Vagina (tissue), 2 donors: ENCODE data around the gene SLC2A11. TPM values are rescaled to one million over a fixed set of nuclear protein-coding genes. Genes with fewer than 3 reads are reported as not detected.
A peak's percentile ranks its signal among the peaks of the same experiment; 100 is the strongest.

Experiments used
- DNase-seq, 2 donors: peaks; one replicate each; pipeline ENCODE4 v3.0.0-alpha.2; 2017; ENCODE audit errors: extremely low spot score in 2 of 2
- H3K27ac ChIP-seq: fragments of 200-600 bp; sonication (generic); one replicate; pipeline ENCODE4 v1.5.1; 2019
- H3K27me3 ChIP-seq: fragments of 200-600 bp; sonication (generic); one replicate; pipeline ENCODE4 v1.5.1; 2019
- H3K36me3 ChIP-seq, 2 donors: fragments of 200-600 bp; sonication (generic); one replicate each; pipeline ENCODE4 v1.5.1; 2017 to 2019
- H3K4me1 ChIP-seq: fragments of 200-600 bp; sonication (generic); one replicate; pipeline ENCODE4 v1.5.1; 2019
- H3K4me3 ChIP-seq, 2 donors: fragments of 200-600 bp; sonication (generic); 1 replicate in 1 of 2; 2 replicates in 1 of 2; pipeline ENCODE4 v1.5.1; 2016 to 2019
- H3K9me3 ChIP-seq: fragments of 200-600 bp; sonication (generic); one replicate; pipeline ENCODE4 v1.5.1; 2019
- POLR2A ChIP-seq, 2 donors: fragments of 450-650 bp; IDR thresholded peaks; one replicate each; pipeline ENCODE4 v1.6.1; 2017; ENCODE audit warnings: antibody characterized with exemption in 2 of 2, mild to moderate bottlenecking in 2 of 2, moderate library complexity in 2 of 2
- POLR2AphosphoS5 ChIP-seq, 2 donors: sonication (generic); formaldehyde crosslinking; IDR thresholded peaks; one replicate each; pipeline ENCODE4 v1.9.0; 2017; ENCODE audit warnings: antibody characterized with exemption in 2 of 2, mild to moderate bottlenecking in 2 of 2, low read depth in 1 of 2; ENCODE audit not compliant: insufficient read depth in 1 of 2
- intact Hi-C: fragments of 100-400 bp; cut with DNase I; formaldehyde crosslinking; loops from one replicate; pipeline ENCODE4 v1.15.1; 2023
- total RNA-seq: library from RNA; depleted of rRNA; stranded (reverse); fragments of >200 nt; gene quantifications from one replicate; pipeline ENCODE4 v1.2.3, GENCODE V29; 2016
- TF ChIP-seq, protein P1 (sequence below), 3 experiments: fragments of 450-650 bp in 2 of 3; fragments of 200-600 bp in 1 of 3; sonication (generic) in 1 of 3; IDR thresholded peaks; one replicate each; pipeline ENCODE4 v1.5.1; 2017 to 2019; ENCODE audit warnings: antibody characterized with exemption in 3 of 3, mild to moderate bottlenecking in 2 of 3, moderate library complexity in 2 of 3

Gene SLC2A11, protein sequence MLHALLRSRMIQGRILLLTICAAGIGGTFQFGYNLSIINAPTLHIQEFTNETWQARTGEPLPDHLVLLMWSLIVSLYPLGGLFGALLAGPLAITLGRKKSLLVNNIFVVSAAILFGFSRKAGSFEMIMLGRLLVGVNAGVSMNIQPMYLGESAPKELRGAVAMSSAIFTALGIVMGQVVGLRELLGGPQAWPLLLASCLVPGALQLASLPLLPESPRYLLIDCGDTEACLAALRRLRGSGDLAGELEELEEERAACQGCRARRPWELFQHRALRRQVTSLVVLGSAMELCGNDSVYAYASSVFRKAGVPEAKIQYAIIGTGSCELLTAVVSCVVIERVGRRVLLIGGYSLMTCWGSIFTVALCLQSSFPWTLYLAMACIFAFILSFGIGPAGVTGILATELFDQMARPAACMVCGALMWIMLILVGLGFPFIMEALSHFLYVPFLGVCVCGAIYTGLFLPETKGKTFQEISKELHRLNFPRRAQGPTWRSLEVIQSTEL
- total RNA-seq, result 4.9 TPM

DNA sequence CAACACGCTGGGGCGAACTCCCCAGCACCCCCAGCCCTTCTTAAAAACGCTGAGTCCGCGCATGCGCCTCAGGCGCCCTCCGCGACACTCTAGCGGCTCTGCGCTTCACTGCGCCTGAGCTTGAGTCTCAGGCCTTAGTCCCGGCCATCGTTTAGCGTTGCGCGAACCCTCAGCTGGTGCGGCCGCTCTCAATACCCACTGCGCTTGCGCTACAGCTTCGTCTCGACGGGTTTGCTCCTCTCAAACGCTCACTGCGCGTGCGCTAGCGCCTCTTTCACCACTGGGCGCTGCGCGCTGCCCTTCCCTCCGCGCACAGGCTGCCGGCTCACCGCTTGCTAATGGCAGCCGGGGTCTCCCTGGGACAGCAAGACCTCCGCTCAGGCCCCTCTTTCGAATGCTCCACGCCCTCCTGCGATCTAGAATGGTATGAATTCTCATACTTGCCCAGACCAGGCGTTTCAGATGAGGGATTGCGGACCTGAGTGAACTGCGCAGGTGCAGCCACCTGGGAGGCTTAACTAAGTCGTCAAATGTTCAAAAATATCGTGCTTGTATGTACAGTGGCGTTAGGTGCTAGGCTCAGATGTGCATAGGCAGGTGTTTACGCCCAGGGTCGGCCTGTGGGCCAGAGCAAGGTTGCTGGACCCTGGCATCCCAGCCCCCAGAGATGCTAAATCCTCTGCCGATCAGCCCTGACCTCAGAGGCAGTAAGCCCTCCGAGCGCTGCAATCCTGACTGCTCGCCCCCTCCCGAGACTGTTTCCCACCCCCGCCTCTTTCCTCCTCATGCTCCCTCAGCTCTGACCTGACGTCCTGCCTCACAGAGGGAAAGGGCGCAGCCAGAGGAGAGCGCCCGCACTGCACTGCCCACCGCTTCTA lies at the start of gene SLC2A11:
Gene SLC2A11, plus strand, starts transcription at position 270 of the 878 bp plus-strand sequence. Its CDS starts 125 bp downstream, at position 395.
- Histone ChIP-seq H3K27ac (peak within 1 kb of the TSS; percentile 95), H3K4me3 (peak within 1 kb of the TSS; percentile 73 to 77), H3K36me3 (no peaks in the 10 kb centered on the region), H3K9me3 (no peaks in the 10 kb centered on the region), H3K4me1 (peaks cover 22% of the 10 kb centered on the region), H3K27me3 (no peaks in the 10 kb centered on the region)
- TF ChIP-seq, protein P1, sequence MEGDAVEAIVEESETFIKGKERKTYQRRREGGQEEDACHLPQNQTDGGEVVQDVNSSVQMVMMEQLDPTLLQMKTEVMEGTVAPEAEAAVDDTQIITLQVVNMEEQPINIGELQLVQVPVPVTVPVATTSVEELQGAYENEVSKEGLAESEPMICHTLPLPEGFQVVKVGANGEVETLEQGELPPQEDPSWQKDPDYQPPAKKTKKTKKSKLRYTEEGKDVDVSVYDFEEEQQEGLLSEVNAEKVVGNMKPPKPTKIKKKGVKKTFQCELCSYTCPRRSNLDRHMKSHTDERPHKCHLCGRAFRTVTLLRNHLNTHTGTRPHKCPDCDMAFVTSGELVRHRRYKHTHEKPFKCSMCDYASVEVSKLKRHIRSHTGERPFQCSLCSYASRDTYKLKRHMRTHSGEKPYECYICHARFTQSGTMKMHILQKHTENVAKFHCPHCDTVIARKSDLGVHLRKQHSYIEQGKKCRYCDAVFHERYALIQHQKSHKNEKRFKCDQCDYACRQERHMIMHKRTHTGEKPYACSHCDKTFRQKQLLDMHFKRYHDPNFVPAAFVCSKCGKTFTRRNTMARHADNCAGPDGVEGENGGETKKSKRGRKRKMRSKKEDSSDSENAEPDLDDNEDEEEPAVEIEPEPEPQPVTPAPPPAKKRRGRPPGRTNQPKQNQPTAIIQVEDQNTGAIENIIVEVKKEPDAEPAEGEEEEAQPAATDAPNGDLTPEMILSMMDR (IDR thresholded peaks at IDR 0.05), result peak in 2 of 3 experiments; percentile 16 to 47
- TF ChIP-seq POLR2AphosphoS5 (IDR thresholded peaks at IDR 0.05; ENCODE audit: insufficient read depth in 1 of 2, low read depth in 1 of 2), result peak; percentile 88 to 93
- TF ChIP-seq POLR2A (IDR thresholded peaks at IDR 0.05), result peak in 1 of 2 donors; percentile 56
- intact Hi-C loops, result no loop called here
- DNase-seq, result no peak

DNA sequence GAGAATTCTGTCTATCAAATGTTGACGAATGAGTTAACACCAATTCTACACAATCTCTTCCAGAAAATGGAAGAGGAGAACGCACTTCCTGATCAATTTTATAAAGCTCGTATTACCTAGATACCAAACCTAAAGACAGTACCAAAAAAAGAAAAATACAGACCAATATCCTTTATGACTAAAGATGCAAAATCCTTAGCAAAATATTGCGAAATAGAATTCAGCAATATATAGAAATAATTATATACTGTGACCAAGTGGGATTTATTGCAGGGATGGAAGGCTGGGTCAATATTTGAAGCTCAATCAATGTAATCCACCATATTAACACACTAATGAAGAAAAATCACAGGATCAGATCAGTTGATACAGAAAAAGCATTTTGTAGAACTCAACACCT lies 45.3 kb upstream of the SLC2A11 start:
- Histone ChIP-seq H3K36me3 (peaks cover 0 to 40% of the 10 kb centered on the region in 2 donors), H3K4me3 (no peak overlapping the region), H3K27ac (no peak overlapping the region), H3K27me3 (no peaks in the 10 kb centered on the region), H3K9me3 (no peaks in the 10 kb centered on the region), H3K4me1 (no peaks in the 10 kb centered on the region)
- TF ChIP-seq POLR2AphosphoS5 (IDR thresholded peaks at IDR 0.05; ENCODE audit: insufficient read depth in 1 of 2, low read depth in 1 of 2), result no peak
- no peak for DNase-seq
- intact Hi-C loops, result no loop called here

DNA sequence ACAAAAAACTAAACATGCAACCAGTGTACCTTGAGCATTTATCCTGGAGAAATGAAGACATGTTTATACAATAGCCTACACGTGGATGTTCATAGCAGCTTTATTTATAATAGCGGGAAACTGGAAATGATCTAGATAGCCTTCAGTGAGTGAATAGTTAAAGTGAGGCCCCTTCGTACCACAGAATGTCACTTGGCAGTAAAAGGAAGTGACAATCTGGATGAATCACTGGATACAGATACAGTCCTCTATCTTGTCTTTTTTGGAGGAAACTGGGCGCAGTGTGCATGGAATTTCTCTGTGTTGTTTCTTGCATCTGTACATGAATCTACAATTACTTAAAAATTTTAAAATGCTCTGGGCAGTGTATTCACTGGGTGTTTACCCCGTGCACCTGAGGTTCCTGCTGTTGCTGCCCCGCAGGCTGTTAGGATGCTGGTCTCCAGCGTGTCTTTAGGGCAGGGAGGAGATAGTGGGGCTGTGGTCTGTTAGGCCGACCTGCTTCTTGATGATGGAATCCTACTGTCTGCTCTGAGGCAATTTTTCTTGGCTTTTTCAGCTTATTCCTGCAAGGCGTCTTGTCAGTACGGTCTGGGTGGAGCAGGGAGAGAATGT lies 42.0 kb upstream of the SLC2A11 start:
- Histone ChIP-seq H3K27ac (no peak overlapping the region), H3K4me1 (no peaks in the 10 kb centered on the region), H3K9me3 (no peaks in the 10 kb centered on the region), H3K36me3 (peaks cover 0 to 64% of the 10 kb centered on the region in 2 donors), H3K27me3 (no peaks in the 10 kb centered on the region), H3K4me3 (no peak overlapping the region)
- no peak for DNase-seq
- TF ChIP-seq, protein P1 (IDR thresholded peaks at IDR 0.05), result no peak
- intact Hi-C loops, result no loop called here

DNA sequence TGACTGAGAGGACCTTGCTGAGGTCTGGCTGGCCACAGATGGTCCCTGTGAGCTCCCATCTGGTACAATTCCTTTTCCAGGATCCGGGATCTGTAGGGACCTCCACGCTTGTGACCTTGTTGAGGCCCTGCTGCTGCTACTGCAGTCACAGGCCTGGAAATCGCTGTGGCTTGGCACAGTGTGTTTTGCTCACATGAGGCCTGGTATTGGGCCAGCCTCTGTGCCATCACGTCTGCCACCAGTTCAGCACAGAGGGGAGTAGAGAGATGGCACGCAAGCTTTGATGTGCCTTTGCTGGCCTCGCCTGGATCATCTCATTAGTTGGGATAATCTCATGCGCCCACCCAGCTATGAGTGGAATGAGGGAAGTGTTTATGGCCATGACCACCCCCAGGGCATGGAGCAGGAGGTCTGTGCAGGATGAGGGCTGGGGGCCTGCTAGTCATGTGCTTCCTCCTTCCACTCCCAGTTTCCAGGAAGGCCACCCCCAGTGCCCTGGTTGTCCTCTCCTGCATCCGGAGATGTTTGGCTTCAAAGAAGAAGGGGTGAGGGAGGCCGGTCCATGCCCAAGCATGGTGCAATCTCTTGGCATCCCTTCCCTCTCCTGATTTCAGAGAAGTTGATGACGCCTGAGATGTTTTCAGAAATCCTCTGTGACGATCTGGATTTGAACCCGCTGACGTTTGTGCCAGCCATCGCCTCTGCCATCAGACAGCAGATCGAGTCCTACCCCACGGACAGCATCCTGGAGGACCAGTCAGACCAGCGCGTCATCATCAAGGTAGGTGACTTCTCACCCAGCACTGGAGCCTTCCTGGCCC lies 41.3 kb upstream of the SLC2A11 start:
- Histone ChIP-seq H3K4me3 (no peak overlapping the region), H3K27me3 (no peaks in the 10 kb centered on the region), H3K9me3 (no peaks in the 10 kb centered on the region), H3K36me3 (peaks cover 0 to 69% of the 10 kb centered on the region in 2 donors), H3K27ac (no peak overlapping the region), H3K4me1 (peaks cover 7% of the 10 kb centered on the region)
- no peak for DNase-seq
- intact Hi-C loops, result no loop called here
- TF ChIP-seq POLR2AphosphoS5 (IDR thresholded peaks at IDR 0.05; ENCODE audit: insufficient read depth in 1 of 2, low read depth in 1 of 2), result no peak
- TF ChIP-seq POLR2A (IDR thresholded peaks at IDR 0.05), result no peak
- TF ChIP-seq, protein P1 (IDR thresholded peaks at IDR 0.05), result no peak
